ENCODE results near the gene FSIP2. TPM values are rescaled to one million over a fixed set of nuclear protein-coding genes. Genes with fewer than 3 reads are reported as not detected.
"Not testable (repeated sequence)": the region's sequence is repeated elsewhere in the genome, so short reads cannot be mapped to it uniquely, and the experiment has no call there.

The FSIP2 gene
- total RNA-seq, 4 donors from 2014 or later = 1.7 to 8.4 (median 5.3) TPM

GRCh38 chr2:185859506-185859905 is 120.9 kb downstream of the FSIP2 start:
- Histone ChIP-seq H3K4me1 (no peaks in the 10 kb centered on the region), H3K36me3 (no peaks in the 10 kb centered on the region), H3K27me3 (no peaks in the 10 kb centered on the region), H3K27ac (no peak overlapping the region), H3K4me3 (no peak overlapping the region), H3K9me3 (no peaks in the 10 kb centered on the region)
- no peak for DNase-seq
- TF ChIP-seq CTCF (IDR thresholded peaks at IDR 0.05) (no peak), POLR2A (IDR thresholded peaks at IDR 0.05) (no peak)

GRCh38 chr2:185860321-185860720 is 121.7 kb downstream of the FSIP2 start:
- TF ChIP-seq CTCF (IDR thresholded peaks at IDR 0.05) = no peak
- no peak for TF ChIP-seq POLR2A (IDR thresholded peaks at IDR 0.05)

GRCh38 chr2:185862657-185863398 is 124.2 kb downstream of the FSIP2 start:
- Histone ChIP-seq H3K9me3 (no peaks in the 10 kb centered on the region), H3K4me1 (no peaks in the 10 kb centered on the region), H3K4me3 (no peak overlapping the region), H3K27me3 (no peaks in the 10 kb centered on the region), H3K36me3 (no peaks in the 10 kb centered on the region), H3K27ac (no peak overlapping the region)
- TF ChIP-seq POLR2A (IDR thresholded peaks at IDR 0.05) (no peak), CTCF (IDR thresholded peaks at IDR 0.05) (no peak)
- no peak for DNase-seq

More at GRCh38 chr2:185860321-185860720, 121.7 kb downstream of the FSIP2 start:
- Histone ChIP-seq H3K27ac (no peak overlapping the region), H3K9me3 (no peaks in the 10 kb centered on the region), H3K4me3 (no peak overlapping the region), H3K27me3 (no peaks in the 10 kb centered on the region), H3K4me1 (no peaks in the 10 kb centered on the region), H3K36me3 (no peaks in the 10 kb centered on the region)
- DNase-seq = no peak

GRCh38 chr2:185864468-185865260 is 126.1 kb downstream of the FSIP2 start:
- DNase-seq, H3K4me1 ChIP-seq, H3K27ac ChIP-seq, H3K27me3 ChIP-seq, H3K36me3 ChIP-seq, H3K4me3 ChIP-seq, H3K9me3 ChIP-seq: not testable (repeated sequence)

GRCh38 chr2:185875136-185875931 is 136.7 kb downstream of the FSIP2 start:
- Histone ChIP-seq H3K4me1 (no peaks in the 10 kb centered on the region), H3K36me3 (no peaks in the 10 kb centered on the region), H3K27me3 (no peaks in the 10 kb centered on the region), H3K4me3 (no peak overlapping the region), H3K9me3 (no peaks in the 10 kb centered on the region), H3K27ac (no peak overlapping the region)
- DNase-seq = no peak
- TF ChIP-seq CTCF (IDR thresholded peaks at IDR 0.05) (no peak), POLR2A (IDR thresholded peaks at IDR 0.05) (no peak)
